H1 (cell line): ENCODE results near the gene PET100. TPM values are rescaled to one million over a fixed set of nuclear protein-coding genes. Genes with fewer than 3 reads are reported as not detected.

Experiments used
- CTCF ChIA-PET: fragments of 300-600 bp; sonication (Branson Sonifier 250); formaldehyde crosslinking; loops from one replicate; lab custom pipeline; 2021; ENCODE audit not compliant: partially characterized antibody; lab: Charles Lee
- POLR2A ChIA-PET: fragments of 300-600 bp; sonication (Branson Sonifier 250); formaldehyde crosslinking; loops from one replicate; lab custom pipeline; 2021; ENCODE audit warnings: inconsistent platforms; ENCODE audit not compliant: partially characterized antibody; lab: Charles Lee
- DNase-seq, 2 experiments: peaks; one replicate each; pipeline versions ENCODE4 v3.0.0 to v3.0.0-alpha.2; 2010 to 2022; ENCODE audit warnings: low spot score in 2 of 2, low read depth in 1 of 2, mixed read lengths in 1 of 2
- FAIRE-seq: peaks from 2 replicates; lab custom pipeline; 2011; peaks lifted over from hg19 to GRCh38; lab: Jason Lieb, UNC
- H2AFZ ChIP-seq: 2 replicates; pipeline ENCODE4 v1.8.1; 2012; ENCODE audit warnings: low read length, inconsistent platforms
- H2AK5ac ChIP-seq: 2 replicates; pipeline ENCODE4 v1.6.1; 2013; ENCODE audit warnings: low read depth, low read length
- H2BK120ac ChIP-seq: replicated peaks from 2 replicates; pipeline ENCODE3; 2013; ENCODE audit warnings: low read depth, low read length, inconsistent platforms
- H2BK12ac ChIP-seq: 2 replicates; pipeline ENCODE4 v1.6.1; 2013; ENCODE audit warnings: low read depth, low read length
- H2BK15ac ChIP-seq: 2 replicates; pipeline ENCODE4 v1.6.1; 2013; ENCODE audit warnings: low read length
- H2BK20ac ChIP-seq: 2 replicates; pipeline ENCODE4 v1.6.1; 2013; ENCODE audit warnings: low read length
- H2BK5ac ChIP-seq: 2 replicates; pipeline ENCODE4 v1.6.1; 2013; ENCODE audit warnings: low read depth, low read length
- H3K14ac ChIP-seq: 2 replicates; pipeline ENCODE4 v1.6.1; 2013; ENCODE audit warnings: inconsistent platforms; ENCODE audit not compliant: insufficient read length
- H3K18ac ChIP-seq: 2 replicates; pipeline ENCODE4 v1.6.1; 2013; ENCODE audit warnings: low read length; ENCODE audit errors: extremely low read depth
- H3K23ac ChIP-seq: 2 replicates; pipeline ENCODE4 v1.6.1; 2013; ENCODE audit warnings: inconsistent platforms; ENCODE audit not compliant: insufficient read length
- H3K23me2 ChIP-seq: 2 replicates; pipeline ENCODE4 v1.6.1; 2013; ENCODE audit warnings: low read depth, low read length
- H3K27ac ChIP-seq: 2 replicates; pipeline ENCODE4 v1.6.1; 2011; ENCODE audit warnings: low read depth, low read length, inconsistent platforms
- H3K27me3 ChIP-seq, 4 experiments: replicated peaks in 1 of 4; 1 replicate in 1 of 4; 2 replicates in 3 of 4; pipeline versions ENCODE4 v1.6.1 to v1.8.1; 2011 to 2013; ENCODE audit warnings: low read length in 3 of 4, mild to moderate bottlenecking in 3 of 4, inconsistent platforms in 2 of 4, mixed read lengths in 2 of 4, moderate library complexity in 1 of 4; ENCODE audit not compliant: control insufficient read depth in 3 of 4, insufficient read depth in 3 of 4; ENCODE audit errors: extremely low read depth in 1 of 4
- H3K36me3 ChIP-seq, 4 experiments: 2 replicates each; pipeline versions ENCODE4 v1.6.1 to v1.8.1; 2011 to 2013; ENCODE audit warnings: mild to moderate bottlenecking in 4 of 4, low read length in 3 of 4, moderate library complexity in 2 of 4, control low read depth in 1 of 4, inconsistent platforms in 1 of 4; ENCODE audit not compliant: insufficient read depth in 4 of 4, control insufficient read depth in 2 of 4
- H3K4ac ChIP-seq: replicated peaks from 2 replicates; pipeline ENCODE3; 2013; ENCODE audit warnings: low read length, low read depth, mixed read lengths, inconsistent platforms; ENCODE audit not compliant: insufficient read length
- H3K4me1 ChIP-seq, 4 experiments: replicated peaks in 1 of 4; 1 replicate in 1 of 4; 2 replicates in 3 of 4; pipeline versions ENCODE4 v1.6.1 to v1.8.1; 2011 to 2013; ENCODE audit warnings: low read length in 3 of 4, inconsistent platforms in 2 of 4, mixed read lengths in 1 of 4; ENCODE audit not compliant: insufficient read depth in 4 of 4, control insufficient read depth in 3 of 4
- H3K4me2 ChIP-seq, 2 experiments: 2 replicates each; pipeline versions ENCODE4 v1.6.1 to v1.8.1; 2011 to 2013; ENCODE audit warnings: low read depth in 2 of 2, low read length in 2 of 2, control low read depth in 1 of 2, inconsistent platforms in 1 of 2, mild to moderate bottlenecking in 1 of 2; ENCODE audit not compliant: insufficient read depth in 1 of 2
- H3K4me3 ChIP-seq, 4 experiments: fragments of 200-600, 300-600 bp in 1 of 4; sonication (generic), shearing (Covaris generic), sonication (Bioruptor Twin) in 1 of 4; 2 replicates each; pipeline versions ENCODE4 v1.5.1 to v1.8.1; 2011 to 2016; ENCODE audit warnings: low read length in 4 of 4, low read depth in 3 of 4, control low read depth in 2 of 4, inconsistent platforms in 2 of 4, mild to moderate bottlenecking in 2 of 4, mixed read lengths in 1 of 4, moderate library complexity in 1 of 4; ENCODE audit not compliant: insufficient read depth in 2 of 4; ENCODE audit errors: extremely low read depth in 1 of 4
- H3K56ac ChIP-seq: replicated peaks from 2 replicates; pipeline ENCODE3; 2013; ENCODE audit warnings: low read depth, mild to moderate bottlenecking, mixed read lengths, low read length, inconsistent platforms; ENCODE audit not compliant: insufficient read length
- H3K79me1 ChIP-seq: 2 replicates; pipeline ENCODE4 v1.6.1; 2013; ENCODE audit warnings: low read depth, low read length, control low read depth
- H3K79me2 ChIP-seq, 2 experiments: 2 replicates each; pipeline versions ENCODE4 v1.6.1 to v1.8.1; 2012 to 2013; ENCODE audit warnings: low read length in 2 of 2, mild to moderate bottlenecking in 2 of 2, inconsistent platforms in 1 of 2; ENCODE audit not compliant: insufficient read depth in 2 of 2, control insufficient read depth in 1 of 2
- H3K9ac ChIP-seq, 4 experiments: replicated peaks in 1 of 4; 1 replicate in 1 of 4; 2 replicates in 3 of 4; pipeline versions ENCODE4 v1.6.1 to v1.8.1; 2011 to 2013; ENCODE audit warnings: low read depth in 3 of 4, low read length in 3 of 4, control low read depth in 2 of 4, mild to moderate bottlenecking in 2 of 4, moderate library complexity in 2 of 4, inconsistent platforms in 1 of 4; ENCODE audit errors: extremely low read depth in 1 of 4
- H3K9me3 ChIP-seq, 2 experiments: 2 replicates each; pipeline versions ENCODE4 v1.6.1 to v1.8.1; 2012 to 2013; ENCODE audit warnings: mild to moderate bottlenecking in 2 of 2, moderate library complexity in 2 of 2, control low read depth in 1 of 2, inconsistent platforms in 1 of 2, low read depth in 1 of 2, low read length in 1 of 2, mixed read lengths in 1 of 2; ENCODE audit not compliant: insufficient read depth in 2 of 2
- H4K20me1 ChIP-seq, 2 experiments: replicated peaks in 1 of 2; 2 replicates each; pipeline versions ENCODE3 to v1.8.1; 2011 to 2013; ENCODE audit warnings: inconsistent platforms in 2 of 2, low read length in 2 of 2, mild to moderate bottlenecking in 1 of 2; ENCODE audit not compliant: insufficient read depth in 2 of 2, control insufficient read depth in 1 of 2
- H4K5ac ChIP-seq: 2 replicates; pipeline ENCODE4 v1.6.1; 2013; ENCODE audit warnings: low read length, low read depth, mixed read lengths, inconsistent platforms; ENCODE audit not compliant: insufficient read length
- H4K8ac ChIP-seq: 2 replicates; pipeline ENCODE4 v1.8.0; 2013; ENCODE audit warnings: mild to moderate bottlenecking, moderate library complexity, low read length, inconsistent platforms; ENCODE audit not compliant: insufficient read depth; ENCODE audit errors: extremely low read depth
- H4K91ac ChIP-seq: replicated peaks from 2 replicates; pipeline ENCODE3; 2013; ENCODE audit warnings: low read length, mixed read lengths, inconsistent platforms; ENCODE audit not compliant: insufficient read length
- CREB1 ChIP-seq: IDR thresholded peaks from 2 replicates; pipeline ENCODE4 v1.6.1; 2012; ENCODE audit warnings: inconsistent platforms
- EGR1 ChIP-seq: IDR thresholded peaks from 2 replicates; pipeline ENCODE4 v1.6.1; 2011; ENCODE audit warnings: low read depth, low read length, borderline replicate concordance
- EP300 ChIP-seq, 2 experiments: IDR thresholded peaks; 1 replicate in 1 of 2; 2 replicates in 1 of 2; pipeline ENCODE4 v1.6.1; 2011 to 2012; ENCODE audit warnings: low read depth in 2 of 2, low read length in 2 of 2, mild to moderate bottlenecking in 2 of 2, borderline replicate concordance in 1 of 2, inconsistent platforms in 1 of 2, moderate library complexity in 1 of 2
- GABPA ChIP-seq: IDR thresholded peaks from 2 replicates; pipeline ENCODE4 v1.6.1; 2011; ENCODE audit warnings: mild to moderate bottlenecking, low read length, moderate library complexity, borderline replicate concordance; ENCODE audit not compliant: insufficient read depth
- HDAC6 ChIP-seq: IDR thresholded peaks from one replicate; pipeline ENCODE4 v1.7.1; 2012; ENCODE audit warnings: low read depth, mild to moderate bottlenecking, inconsistent platforms, low read length, moderate library complexity
- KDM4A ChIP-seq: IDR thresholded peaks from one replicate; pipeline ENCODE4 v1.7.1; 2012; ENCODE audit warnings: low read depth, mild to moderate bottlenecking, moderate library complexity, low read length, inconsistent platforms; ENCODE audit not compliant: severe bottlenecking
- POU5F1 ChIP-seq: IDR thresholded peaks from 2 replicates; pipeline ENCODE4 v1.6.1; 2011; ENCODE audit warnings: low read depth, mild to moderate bottlenecking, low read length, moderate library complexity
- RBBP5 ChIP-seq: IDR thresholded peaks from 2 replicates; pipeline ENCODE4 v1.7.1; 2012; ENCODE audit warnings: low read depth, mild to moderate bottlenecking, inconsistent platforms, low read length, moderate library complexity, borderline replicate concordance
- SAP30 ChIP-seq: fragments of 300-600 bp; sonication (generic); IDR thresholded peaks from 2 replicates; pipeline ENCODE4 v1.7.1; 2012; ENCODE audit warnings: low read length, moderate library complexity, mild to moderate bottlenecking, inconsistent platforms; ENCODE audit not compliant: insufficient read depth, insufficient replicate concordance
- SP2 ChIP-seq: IDR thresholded peaks from 2 replicates; pipeline ENCODE4 v1.6.1; 2012; ENCODE audit warnings: mild to moderate bottlenecking, low read length, inconsistent platforms
- SP4 ChIP-seq: IDR thresholded peaks from 2 replicates; pipeline ENCODE4 v1.6.1; 2012; ENCODE audit warnings: low read length, inconsistent platforms
- TAF1 ChIP-seq: IDR thresholded peaks from 2 replicates; pipeline ENCODE4 v1.6.1; 2011; ENCODE audit warnings: mild to moderate bottlenecking, low read depth, low read length
- TBP ChIP-seq: IDR thresholded peaks from 2 replicates; pipeline ENCODE4 v1.6.1; 2011; ENCODE audit warnings: low read depth, low read length, improper control_type of control experiment
- WGBS, 2 experiments: shearing (Covaris generic) in 1 of 2; methylation state at CpG; one replicate each; pipeline versions ENCODE4 v1.1.6 to v1.1.7; 2013 to 2015; ENCODE audit warnings: low lambda C conversion rate in 2 of 2, mixed read lengths in 2 of 2, inconsistent platforms in 1 of 2, low coverage in 1 of 2, missing lambda C conversion rate in 1 of 2; ENCODE audit not compliant: insufficient replicate concordance in 2 of 2, insufficient coverage in 1 of 2, insufficient read length in 1 of 2; ENCODE audit errors: extremely low coverage in 1 of 2, missing lambda C conversion rate in 1 of 2; 5-methylcytosine and 5-hydroxymethylcytosine counted together
- polyA plus RNA-seq, 7 experiments: library from polyadenylated mRNA; depleted of rRNA in 3 of 7; stranded (reverse) in 5 of 7; unstranded in 2 of 7; fragments of >200 nt in 5 of 7; fragments of 200-250 nt in 2 of 7; gene quantifications; 1 replicate in 5 of 7; 2 replicates in 1 of 7; 4 replicates in 1 of 7; pipeline versions ENCODE4 v1.2.1 to v1.2.3, GENCODE V29; 2011 to 2013; ENCODE audit warnings: missing spikeins in 2 of 7, mixed read lengths in 2 of 7
- total RNA-seq: library from RNA; stranded (reverse); fragmentation: NEBNext Ultra II Directional; extraction: Animal tissue kit (Norgen Biotek cat#: 25700); gene quantifications from 2 replicates; pipeline ENCODE4 v1.2.1, GENCODE V29; 2021

Gene PET100
- total and polyA plus RNA-seq, 2 of the 8 experiments (the other 6 are each of a cell fraction or from before 2014, with no cell fraction given): 80.8 to 105 TPM

GRCh38 chr19:7603919-7604318 is 25.7 kb upstream of the PET100 start:
- no peak overlapping the region for H4K5ac ChIP-seq
- no peak overlapping the region for H2BK120ac ChIP-seq
- H3K18ac ChIP-seq: no peak overlapping the region
- H2AFZ ChIP-seq: no peak overlapping the region
- H3K9me3 ChIP-seq: no peaks in the 10 kb centered on the region
- FAIRE-seq: no peak
- ChIA-PET POLR2A (no interaction called here), CTCF (interaction anchor here (0.9 to 1.2 kb wide), 3 partner anchors 15 to 38 kb away, joined by 3 to 8 read pairs (median 3); no protein-coding TSS in a partner anchor)
- no peak overlapping the region for H2BK5ac ChIP-seq
- no peak overlapping the region for H4K8ac ChIP-seq
- H3K36me3 ChIP-seq: peaks cover 2 to 8% (median 5%) of the 10 kb centered on the region in 4 experiments; a peak in 5 of 8 replicates
- H3K27me3 ChIP-seq: no peaks in the 10 kb centered on the region
- H3K23ac ChIP-seq: no peak overlapping the region
- no peak overlapping the region for H2BK12ac ChIP-seq
- H3K27ac ChIP-seq: no peak overlapping the region
- H3K4me1 ChIP-seq: no peaks in the 10 kb centered on the region; a peak in 3 of 7 replicates
- no peak overlapping the region for H3K4me2 ChIP-seq
- H3K9ac ChIP-seq: no peak overlapping the region
- peaks cover 3 to 22% of the 10 kb centered on the region in 2 experiments for H4K20me1 ChIP-seq
- 89% methylated on average over 9 of the region's 9 CpGs; no CpG with 5 or more reads in 1 of the 2 experiments for WGBS, 2 experiments
- peaks cover 0 to 11% of the 10 kb centered on the region in 2 experiments; a peak in 2 of 4 replicates for H3K79me2 ChIP-seq
- H3K23me2 ChIP-seq: peaks cover 10% of the 10 kb centered on the region; the same call in 1 of the 2 replicates
- H3K4ac ChIP-seq: no peak overlapping the region
- H2BK15ac ChIP-seq: no peak overlapping the region
- H2BK20ac ChIP-seq: no peak overlapping the region
- H3K4me3 ChIP-seq: no peak overlapping the region
- H4K91ac ChIP-seq: no peak overlapping the region
- H3K56ac ChIP-seq: no peak overlapping the region
- DNase-seq: no peak
- H3K14ac ChIP-seq: no peak overlapping the region
- no peak for TF ChIP-seq GABPA
- no peak for TF ChIP-seq RBBP5
- no peak for TF ChIP-seq KDM4A
- TF ChIP-seq EGR1: no peak
- no peak for TF ChIP-seq EP300 (IDR thresholded peaks at IDR 0.05; ENCODE audit: borderline replicate concordance in 1 of 2, low read depth in 2 of 2, low read length in 2 of 2)
- TF ChIP-seq TBP: no peak
- no peak for TF ChIP-seq POU5F1
- TF ChIP-seq HDAC6: no peak
- no peak for TF ChIP-seq CREB1
- no peak for TF ChIP-seq SAP30
- no peak for TF ChIP-seq SP2
- TF ChIP-seq SP4: no peak
- TF ChIP-seq TAF1: no peak
- no peak overlapping the region for H2AK5ac ChIP-seq
- peaks cover 2% of the 10 kb centered on the region for H3K79me1 ChIP-seq
